SK-N-SH (cell line): Measurements from ENCODE around the gene SKIL. TPM values are rescaled to one million over a fixed set of nuclear protein-coding genes. Genes with fewer than 3 reads are reported as not detected.

Experiments used
- CTCF ChIA-PET: fragments of 300-600, 350-600 bp; formaldehyde crosslinking; extraction: SDS; loops from one replicate; lab custom pipeline; 2021; lab: Yijun Ruan, JAX
- POLR2A ChIA-PET: fragments of 350-600 bp; sonication (Branson Sonifier 250); formaldehyde crosslinking; extraction: SDS; loops from one replicate; lab custom pipeline; 2020; ENCODE audit warnings: antibody characterized with exemption, inconsistent platforms; lab: Yijun Ruan, JAX
- DNase-seq: peaks from one replicate; pipeline ENCODE4 v3.0.0; 2012
- H2AFZ ChIP-seq: fragments of 200-600 bp; sonication (generic); 2 replicates; pipeline ENCODE4 v1.8.1; 2016; ENCODE audit warnings: antibody characterized with exemption, mild to moderate bottlenecking, low read depth
- H3F3A ChIP-seq: fragments of 200-600 bp; sonication (generic); replicated peaks from 2 replicates; pipeline ENCODE3; 2016; ENCODE audit warnings: antibody characterized with exemption, mild to moderate bottlenecking; ENCODE audit not compliant: insufficient read depth
- H3K27ac ChIP-seq, 2 experiments: fragments of 200-500 bp in 1 of 2; fragments of 200-600 bp in 1 of 2; sonication (Bioruptor generic) in 1 of 2; sonication (generic), shearing (Covaris generic) in 1 of 2; 2 replicates each; pipeline versions ENCODE4 v1.5.1 to v1.6.1; 2014 to 2016; ENCODE audit warnings: low read depth in 2 of 2, inconsistent platforms in 1 of 2, low read length in 1 of 2, mild to moderate bottlenecking in 1 of 2, mixed read lengths in 1 of 2
- H3K27me3 ChIP-seq: fragments of 200-600 bp; sonication (generic), shearing (Covaris generic); 2 replicates; pipeline ENCODE4 v1.6.1; 2016; ENCODE audit warnings: mixed run types; ENCODE audit not compliant: insufficient read depth
- H3K36me3 ChIP-seq, 2 experiments: fragments of 200-500 bp in 1 of 2; fragments of 200-600 bp in 1 of 2; sonication (Bioruptor generic) in 1 of 2; sonication (generic) in 1 of 2; replicated peaks in 1 of 2; 2 replicates each; pipeline versions ENCODE3 to v1.5.1; 2014 to 2016; ENCODE audit warnings: low read length in 1 of 2, mild to moderate bottlenecking in 1 of 2; ENCODE audit not compliant: insufficient read depth in 2 of 2, control insufficient read depth in 1 of 2
- H3K4me1 ChIP-seq, 2 experiments: fragments of 200-500 bp in 1 of 2; fragments of 200-600 bp in 1 of 2; sonication (Bioruptor generic) in 1 of 2; sonication (generic), shearing (Covaris generic) in 1 of 2; 2 replicates each; pipeline versions ENCODE4 v1.5.1 to v1.6.1; 2014 to 2016; ENCODE audit warnings: low read depth in 1 of 2, low read length in 1 of 2, mixed run types in 1 of 2; ENCODE audit not compliant: insufficient read depth in 2 of 2, control insufficient read depth in 1 of 2
- H3K4me2 ChIP-seq: fragments of 200-600 bp; sonication (generic), shearing (Covaris generic); 2 replicates; pipeline ENCODE4 v1.6.1; 2017; ENCODE audit warnings: mixed run types
- H3K4me3 ChIP-seq, 2 experiments: fragments of 200-500 bp in 1 of 2; fragments of 200-600 bp in 1 of 2; sonication (Bioruptor generic) in 1 of 2; sonication (generic), shearing (Covaris generic) in 1 of 2; 2 replicates each; pipeline versions ENCODE4 v1.5.1 to v1.8.1; 2014 to 2016; ENCODE audit warnings: low read depth in 2 of 2, inconsistent platforms in 1 of 2, low read length in 1 of 2, mild to moderate bottlenecking in 1 of 2, mixed read lengths in 1 of 2, moderate library complexity in 1 of 2
- H3K79me2 ChIP-seq: fragments of 200-600 bp; sonication (generic); 2 replicates; pipeline ENCODE4 v1.8.1; 2017; ENCODE audit warnings: mild to moderate bottlenecking; ENCODE audit not compliant: insufficient read depth
- H3K9ac ChIP-seq: fragments of 200-600 bp; sonication (generic); 2 replicates; pipeline ENCODE4 v1.6.1; 2017; ENCODE audit warnings: mixed run types
- H3K9me2 ChIP-seq: fragments of 200-600 bp; sonication (generic); 2 replicates; pipeline ENCODE4 v1.6.1; 2017; ENCODE audit warnings: mixed run types
- H3K9me3 ChIP-seq: fragments of 200-600 bp; sonication (generic); 2 replicates; pipeline ENCODE4 v1.6.1; 2017; ENCODE audit warnings: mixed run types, mild to moderate bottlenecking, moderate library complexity
- H4K20me1 ChIP-seq: fragments of 200-600 bp; sonication (generic); 2 replicates; pipeline ENCODE4 v1.6.1; 2017; ENCODE audit warnings: mild to moderate bottlenecking, mixed run types; ENCODE audit not compliant: insufficient read depth
- CHD2 ChIP-seq: fragments of 150-350 bp; IDR thresholded peaks from 2 replicates; pipeline ENCODE4 v1.6.1; 2018; ENCODE audit warnings: low read length; ENCODE audit not compliant: partially characterized antibody
- CTCF ChIP-seq: fragments of 200-600 bp; sonication (generic); IDR thresholded peaks from 2 replicates; pipeline ENCODE4 v1.6.1; 2017; ENCODE audit warnings: antibody characterized with exemption, mild to moderate bottlenecking, moderate library complexity
- EP300 ChIP-seq, 2 experiments: IDR thresholded peaks; 2 replicates each; pipeline versions ENCODE4 v1.4.0 to v1.6.1; 2012; ENCODE audit warnings: borderline replicate concordance in 1 of 2, low read depth in 1 of 2, low read length in 1 of 2
- FOSL2 ChIP-seq: IDR thresholded peaks from 2 replicates; pipeline ENCODE4 v1.4.0; 2012; ENCODE audit warnings: low read depth, mild to moderate bottlenecking, moderate library complexity, borderline replicate concordance
- FOXM1 ChIP-seq: IDR thresholded peaks from 2 replicates; pipeline ENCODE4 v1.4.0; 2012; ENCODE audit warnings: low read depth, mild to moderate bottlenecking
- GATA2 ChIP-seq: sonication (generic); formaldehyde crosslinking; IDR thresholded peaks from 2 replicates; pipeline ENCODE4 v1.5.0; 2020; ENCODE audit warnings: mild to moderate bottlenecking, missing genetic modification reagents
- IRF3 ChIP-seq: fragments of 150-350 bp; IDR thresholded peaks from 2 replicates; pipeline ENCODE4 v1.6.1; 2016; ENCODE audit warnings: mild to moderate bottlenecking, low read depth, low read length
- JUND ChIP-seq: IDR thresholded peaks from 2 replicates; pipeline ENCODE4 v1.4.0; 2012
- MAX ChIP-seq: IDR thresholded peaks from 2 replicates; pipeline ENCODE4 v1.4.0; 2012; ENCODE audit warnings: low read depth
- MXI1 ChIP-seq: IDR thresholded peaks from 2 replicates; pipeline ENCODE4 v1.6.1; 2012; ENCODE audit warnings: mild to moderate bottlenecking, low read depth, low read length, improper control_type of control experiment
- NRF1 ChIP-seq: IDR thresholded peaks from 2 replicates; pipeline ENCODE4 v1.6.1; 2012; ENCODE audit warnings: low read depth, mild to moderate bottlenecking, low read length
- POLR2AphosphoS5 ChIP-seq: IDR thresholded peaks from 2 replicates; pipeline ENCODE4 v1.6.1; 2012; ENCODE audit warnings: low read depth, low read length
- RAD21 ChIP-seq: IDR thresholded peaks from 2 replicates; pipeline ENCODE4 v1.6.1; 2012; ENCODE audit warnings: mild to moderate bottlenecking, low read length
- RCOR1 ChIP-seq: fragments of 150-350 bp; IDR thresholded peaks from 2 replicates; pipeline ENCODE4 v1.6.1; 2017; ENCODE audit warnings: antibody characterized with exemption, low read length
- REST ChIP-seq: IDR thresholded peaks from 2 replicates; pipeline ENCODE4 v1.6.1; 2012; ENCODE audit warnings: mild to moderate bottlenecking, low read depth, low read length, moderate library complexity
- RXRA ChIP-seq: IDR thresholded peaks from 2 replicates; pipeline ENCODE4 v1.4.0; 2012; ENCODE audit warnings: low read depth, mild to moderate bottlenecking, borderline replicate concordance
- SIN3A ChIP-seq: IDR thresholded peaks from 2 replicates; pipeline ENCODE4 v1.6.1; 2012; ENCODE audit warnings: low read depth, mild to moderate bottlenecking, low read length, moderate library complexity, borderline replicate concordance
- USF1 ChIP-seq: IDR thresholded peaks from 2 replicates; pipeline ENCODE4 v1.4.0; 2012; ENCODE audit warnings: low read depth, borderline replicate concordance
- ZBTB33 ChIP-seq: IDR thresholded peaks from 2 replicates; pipeline ENCODE4 v1.4.0; 2012; ENCODE audit warnings: low read depth, borderline replicate concordance
- WGBS: methylation state at CpG from one replicate; pipeline ENCODE4 v1.1.6; 2017; ENCODE audit warnings: low lambda C conversion rate; 5-methylcytosine and 5-hydroxymethylcytosine counted together
- polyA plus RNA-seq, 3 experiments: library from polyadenylated mRNA; depleted of rRNA; stranded (reverse); fragments of >200 nt; gene quantifications; 2 replicates each; pipeline ENCODE4 v1.2.3, GENCODE V29; 2012

Gene SKIL
- polyA plus RNA-seq, 1 of the 3 experiments (the other 2 are of a cell fraction) = 3.9 TPM

GRCh38 chr3:170428095-170428494 is 70.6 kb downstream of the SKIL start:
- Histone ChIP-seq H3K27ac (no peak overlapping the region), H3K4me1 (peaks cover 0 to 10% of the 10 kb centered on the region in 2 experiments; a peak in 3 of 4 replicates), H3K9me3 (no peaks in the 10 kb centered on the region), H3K79me2 (no peaks in the 10 kb centered on the region), H4K20me1 (no peaks in the 10 kb centered on the region), H3K36me3 (no peaks in the 10 kb centered on the region), H3K4me2 (no peak overlapping the region), H3F3A (peaks cover 6% of the 10 kb centered on the region), H3K4me3 (no peak overlapping the region), H3K9me2 (no peaks in the 10 kb centered on the region), H3K9ac (no peak overlapping the region), H3K27me3 (no peaks in the 10 kb centered on the region), H2AFZ (no peak overlapping the region)
- TF ChIP-seq NRF1 = no peak
- no peak for TF ChIP-seq CTCF
- TF ChIP-seq MAX = no peak
- no peak for TF ChIP-seq CHD2
- no peak for TF ChIP-seq FOXM1
- no peak for TF ChIP-seq FOSL2
- no peak for TF ChIP-seq MXI1
- TF ChIP-seq ZBTB33 = no peak
- TF ChIP-seq POLR2AphosphoS5 = no peak
- TF ChIP-seq REST = no peak
- TF ChIP-seq RXRA = no peak
- no peak for TF ChIP-seq SIN3A
- no peak for TF ChIP-seq EP300 (IDR thresholded peaks at IDR 0.05; ENCODE audit: borderline replicate concordance in 1 of 2, low read depth in 1 of 2, low read length in 1 of 2)
- TF ChIP-seq IRF3 = no peak
- no peak for TF ChIP-seq RCOR1
- no peak for TF ChIP-seq GATA2
- TF ChIP-seq JUND = no peak
- no peak for TF ChIP-seq RAD21
- no peak for TF ChIP-seq USF1
- ChIA-PET POLR2A (no interaction called here), CTCF (interaction anchor here (0.9 kb wide), 1 partner anchor 381 kb away, joined by 5 read pairs; no protein-coding TSS in a partner anchor)
- DNase-seq = no peak
- WGBS = 81% methylated on average over 2 of the region's 2 CpGs
